22Rv1 (cell line): Measurements from ENCODE around the gene DNAJA1.

Source experiments
- H3K27ac ChIP-seq: fragments of 450-650 bp; 2 replicates; pipeline ENCODE4 v1.5.1; 2017
- CTCF ChIP-seq: fragments of 450-650 bp; IDR thresholded peaks from 2 replicates; pipeline ENCODE4 v1.5.1; 2017; ENCODE audit warnings: mild to moderate bottlenecking
- ZFX ChIP-seq: fragments of 450-650 bp; IDR thresholded peaks from 2 replicates; pipeline ENCODE4 v1.6.1; 2017; ENCODE audit warnings: antibody characterized with exemption, borderline replicate concordance

The DNAJA1 gene

GRCh38 chr9:33032292-33032691 lies 7.2 kb downstream of the DNAJA1 start:
- TF ChIP-seq ZFX (no peak), CTCF (no peak)
- H3K27ac ChIP-seq, result no peak overlapping the region

GRCh38 chr9:33032865-33033264 lies 7.8 kb downstream of the DNAJA1 start:
- TF ChIP-seq CTCF (no peak), ZFX (no peak)
- no peak overlapping the region for H3K27ac ChIP-seq

- H3K27ac ChIP-seq, result peak overlapping the region; percentile 94; the same call in 1 of the 2 replicates
- no peak for TF ChIP-seq ZFX
- TF ChIP-seq CTCF, result no peak
Observed at GRCh38 chr9:33040792-33041431, 15.8 kb downstream of the DNAJA1 start.

GRCh38 chr9:33041432-33042188 lies 16.5 kb downstream of the DNAJA1 start:
- peak overlapping the region; percentile 94; the same call in 1 of the 2 replicates for H3K27ac ChIP-seq
- TF ChIP-seq ZFX (no peak), CTCF (no peak)

- peak overlapping the region; percentile 94 for H3K27ac ChIP-seq
- TF ChIP-seq CTCF (no peak), ZFX (no peak)
Observed at GRCh38 chr9:33042473-33042872, 17.4 kb downstream of the DNAJA1 start.

- no peak for TF ChIP-seq CTCF
- TF ChIP-seq ZFX, result no peak
- H3K27ac ChIP-seq, result peak overlapping the region; percentile 94
Observed at GRCh38 chr9:33043671-33044070, 18.6 kb downstream of the DNAJA1 start.

GRCh38 chr9:33044162-33044673 lies 19.1 kb downstream of the DNAJA1 start:
- TF ChIP-seq ZFX (no peak), CTCF (no peak)
- H3K27ac ChIP-seq, result peak overlapping the region; percentile 94
